NK-92 treated with Interleukin-12 subunit alpha and Interleukin-12 subunit beta, amount 100 ng/mL, for 24 hours (cell line): ENCODE results near the gene MARK1.
"Not testable (repeated sequence)": the region's sequence is repeated elsewhere in the genome, so short reads cannot be mapped to it uniquely, and the experiment has no call there.

Experiments used
- DNase-seq: peaks from one replicate; lab custom pipeline; 2025; lab: John Stamatoyannopoulos, UW

The MARK1 gene

GRCh38 chr1:220628431-220628830 is 100.5 kb downstream of the MARK1 start:
- no peak for DNase-seq

GRCh38 chr1:220631238-220631815 is 103.4 kb downstream of the MARK1 start:
- no peak for DNase-seq

DNA sequence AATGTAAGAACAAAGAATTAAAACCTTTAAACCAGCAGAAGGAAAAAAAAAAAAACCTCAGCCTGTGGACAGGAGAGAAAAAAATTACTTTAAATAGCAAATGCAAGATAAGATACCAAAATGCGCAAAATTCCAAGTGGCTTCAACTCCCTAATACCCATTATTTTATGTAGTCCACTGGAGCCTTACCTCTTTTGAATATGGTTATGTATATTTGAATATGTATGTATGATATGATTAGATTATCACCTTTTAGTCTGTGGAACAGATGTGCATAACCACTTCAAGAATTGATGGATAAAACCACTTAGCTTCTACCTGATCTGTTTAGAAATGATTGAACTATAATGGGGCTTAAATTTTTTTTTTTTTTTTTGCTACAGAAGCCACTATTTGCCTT is 109.8 kb downstream of the MARK1 start:
- no peak for DNase-seq

GRCh38 chr1:220642285-220642684 is 114.3 kb downstream of the MARK1 start:
- DNase-seq = no peak

DNA sequence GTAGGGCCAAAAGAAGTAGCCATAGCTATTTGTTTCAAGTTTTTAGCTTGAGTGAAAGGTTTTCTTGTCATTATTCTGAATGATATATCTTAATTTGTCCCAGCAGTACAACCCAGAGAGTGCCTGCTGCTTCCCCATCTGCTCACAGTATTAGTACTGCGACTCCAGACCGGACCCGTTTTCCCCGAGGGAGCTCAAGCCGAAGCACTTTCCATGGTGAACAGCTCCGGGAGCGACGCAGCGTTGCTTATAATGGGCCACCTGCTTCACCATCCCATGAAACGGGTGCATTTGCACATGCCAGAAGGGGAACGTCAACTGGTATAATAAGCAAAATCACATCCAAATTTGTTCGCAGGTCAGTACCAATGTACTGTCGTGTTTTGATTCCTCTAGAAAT is 125.1 kb downstream of the MARK1 start:
- no peak for DNase-seq

DNA sequence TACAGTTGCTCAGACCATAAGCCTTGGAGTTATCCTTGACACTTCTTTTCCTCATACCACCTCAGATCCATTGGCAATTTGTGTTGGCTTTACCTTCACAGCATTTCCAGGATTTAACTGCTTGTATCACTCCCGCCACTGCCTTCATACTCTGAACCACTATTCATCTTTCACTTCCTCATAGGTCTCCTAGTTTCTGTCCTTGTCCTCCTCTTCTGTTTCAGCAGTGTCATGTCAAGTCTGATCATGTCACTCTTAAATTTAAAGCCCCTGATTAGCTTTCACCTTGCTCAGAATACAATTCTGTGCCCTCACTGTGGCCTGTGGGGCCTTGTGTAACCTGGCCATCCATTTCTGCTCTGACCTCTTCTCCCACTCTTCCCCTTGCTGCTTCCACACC is 127.6 kb downstream of the MARK1 start:
- no peak for DNase-seq

DNA sequence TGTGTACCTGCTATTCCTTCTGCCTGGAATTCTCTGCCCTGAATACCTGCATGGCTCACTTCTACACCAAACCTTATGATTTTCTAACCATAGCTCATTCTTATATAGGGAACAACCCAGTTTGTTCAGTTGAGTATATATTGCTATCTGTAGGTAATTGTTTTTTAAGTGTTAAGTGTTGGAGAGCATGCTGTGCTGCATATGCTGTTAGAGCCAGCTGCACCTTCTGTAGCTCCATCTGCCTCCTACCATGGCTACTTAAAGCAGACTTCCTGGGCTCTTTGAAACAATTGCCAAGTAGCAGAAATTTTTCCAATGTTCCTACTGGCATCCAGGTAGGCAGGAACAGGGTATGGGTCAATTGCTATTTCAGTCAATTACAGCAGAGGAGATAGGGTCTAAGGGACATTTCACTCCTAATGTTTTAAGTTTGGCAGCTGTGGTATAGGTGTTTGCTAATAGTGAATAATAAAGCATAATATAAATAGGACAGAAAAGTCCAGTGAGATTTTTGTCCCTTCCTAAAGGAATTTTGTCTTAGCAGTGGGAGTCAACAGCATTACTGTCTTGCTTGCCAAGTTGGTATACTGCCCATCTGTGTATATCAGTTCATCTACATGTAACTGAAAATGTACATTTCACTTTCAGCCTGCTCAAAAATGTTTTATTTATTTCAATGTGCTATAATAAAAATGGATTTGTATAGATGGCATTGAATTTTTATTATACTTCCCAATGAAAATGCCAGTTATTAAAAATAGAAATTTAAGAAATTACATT is 128.2 kb downstream of the MARK1 start:
- no peak for DNase-seq

DNA sequence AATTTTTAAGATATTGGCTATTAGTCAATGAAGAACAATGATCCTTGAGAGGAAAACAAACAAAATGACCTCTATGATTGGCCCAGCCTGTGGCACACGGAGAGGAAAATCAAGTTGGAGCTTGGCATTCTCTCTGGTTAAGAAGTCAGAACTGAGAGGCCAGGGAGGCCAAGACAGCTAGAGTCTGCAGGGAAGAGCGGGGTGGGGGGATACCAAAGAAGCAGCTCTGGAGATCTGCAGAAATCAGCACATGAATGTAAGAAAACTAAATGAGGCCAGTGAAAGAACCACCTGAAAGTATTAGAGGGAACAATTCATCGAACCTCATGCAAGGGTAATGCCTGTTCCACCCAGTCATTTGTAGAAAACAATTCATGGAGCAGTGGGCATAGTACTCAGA is 138.4 kb downstream of the MARK1 start:
- DNase-seq = no peak

GRCh38 chr1:220669005-220669404 is 141.1 kb downstream of the MARK1 start:
- no peak for DNase-seq

DNA sequence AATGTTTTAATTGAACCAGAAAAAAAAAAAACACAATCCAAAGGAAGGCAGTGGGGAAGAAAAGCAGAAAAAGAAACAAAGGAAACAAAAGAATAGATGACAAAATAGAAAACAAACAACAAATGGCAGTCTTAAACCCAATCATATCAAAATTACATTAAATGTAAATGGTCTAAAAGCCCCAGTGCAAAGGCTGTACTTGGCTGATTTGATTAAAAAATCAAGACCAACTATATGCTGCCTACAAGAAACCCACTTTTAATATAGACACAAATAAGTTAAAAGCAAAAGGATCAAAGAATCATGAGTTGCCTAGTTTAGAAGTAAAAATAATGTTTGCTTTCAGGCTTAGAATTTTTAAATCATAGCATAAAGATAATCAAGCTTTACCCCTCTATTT is 142.4 kb downstream of the MARK1 start:
- no peak for DNase-seq

GRCh38 chr1:220673921-220674320 is 146.0 kb downstream of the MARK1 start:
- DNase-seq = no peak

- no peak for DNase-seq
Observed at GRCh38 chr1:220677251-220677650, 149.3 kb downstream of the MARK1 start.

GRCh38 chr1:220680085-220680687 is 152.2 kb downstream of the MARK1 start:
- DNase-seq = no peak

DNA sequence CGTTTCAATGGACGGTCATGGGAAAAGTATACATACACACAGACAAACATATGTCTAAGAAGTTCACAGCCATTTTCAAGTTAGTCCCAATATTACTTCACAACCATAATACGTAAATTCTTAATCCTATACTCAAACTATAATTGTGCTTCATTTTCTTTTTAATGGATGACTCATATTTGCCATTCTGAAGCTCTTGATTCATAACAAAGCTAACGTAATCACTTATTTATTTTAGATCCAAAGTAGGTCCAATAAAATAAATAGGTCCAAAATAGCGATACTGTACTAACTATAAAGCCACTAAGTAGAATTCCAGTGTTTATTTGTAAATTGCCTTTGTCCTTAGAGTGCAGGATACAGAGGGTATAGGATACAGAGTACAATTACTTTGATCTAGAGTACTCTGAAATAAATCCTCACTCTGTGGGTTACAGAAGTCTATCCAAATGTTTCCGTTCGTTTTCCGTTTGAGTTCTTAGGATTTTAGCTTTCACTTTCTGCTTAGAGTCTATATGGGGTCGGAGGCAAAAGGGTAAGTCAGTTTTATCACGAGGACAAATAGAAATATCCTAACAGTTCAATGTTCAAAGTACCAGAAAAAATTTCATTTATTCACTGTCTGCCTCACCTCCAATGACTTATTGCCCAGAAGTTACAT is 153.4 kb downstream of the MARK1 start:
- no peak for DNase-seq

GRCh38 chr1:220682901-220683576 is 155.1 kb downstream of the MARK1 start:
- DNase-seq = no peak

DNA sequence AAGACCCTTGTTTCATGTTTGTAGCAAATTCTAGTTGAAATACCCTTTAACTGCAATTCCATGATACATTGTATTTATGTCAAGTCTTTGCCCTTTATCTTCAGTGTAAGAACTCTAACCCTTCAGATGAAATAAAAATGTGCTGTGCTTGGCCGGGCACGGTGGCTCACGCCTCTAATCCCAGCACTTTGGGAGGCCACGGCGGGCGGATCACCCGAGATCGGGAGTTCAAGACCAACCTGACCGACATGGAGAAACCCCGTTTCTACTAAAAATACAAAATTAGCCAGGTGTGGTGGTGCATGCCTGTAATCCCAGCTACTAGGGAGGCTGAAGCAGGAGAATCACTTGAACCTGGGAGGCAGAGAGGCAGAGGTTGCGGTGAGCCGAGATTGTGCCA is 155.8 kb downstream of the MARK1 start:
- not testable (repeated sequence) for DNase-seq

GRCh38 chr1:220684890-220685289 is 157.0 kb downstream of the MARK1 start:
- DNase-seq = no peak

DNA sequence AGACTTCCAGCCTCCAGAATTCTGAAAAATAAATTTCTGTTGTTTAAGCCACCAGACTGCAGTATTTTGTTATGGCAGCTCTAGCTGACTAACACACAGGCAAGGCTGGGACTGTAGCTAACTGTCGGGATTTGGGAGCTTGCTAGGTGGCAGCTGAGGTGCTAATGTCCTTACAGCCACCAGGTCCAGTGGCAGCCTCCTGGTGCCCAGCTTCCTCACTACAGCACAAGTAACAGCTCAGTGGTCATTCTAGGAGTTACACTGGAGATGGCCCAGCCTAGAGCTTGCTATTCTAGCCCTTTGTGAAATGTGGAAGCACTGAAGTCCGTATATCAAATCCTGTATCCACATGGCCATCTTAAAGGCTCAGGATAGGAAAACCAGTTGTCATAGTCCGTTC is 157.9 kb downstream of the MARK1 start:
- DNase-seq = no peak

GRCh38 chr1:220687809-220688208 is 159.9 kb downstream of the MARK1 start:
- DNase-seq = no peak

DNA sequence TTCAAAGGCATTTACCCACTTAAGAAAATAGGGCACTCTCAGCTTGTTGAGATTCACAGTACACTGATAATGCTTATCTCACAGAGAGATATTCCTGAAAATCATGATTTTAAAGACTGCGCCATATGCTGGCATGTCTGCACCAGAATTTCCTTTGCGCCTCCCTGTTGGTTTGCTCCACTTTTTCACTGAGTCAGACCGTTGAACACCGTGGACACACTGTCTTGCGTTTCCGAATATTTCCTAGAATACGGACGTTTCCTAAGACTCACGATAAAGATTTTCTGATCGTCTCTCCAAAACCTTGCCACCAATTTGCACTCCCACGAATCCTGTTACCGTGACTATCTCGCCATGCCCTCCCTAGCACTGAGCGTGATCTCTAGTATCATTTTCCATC is 161.7 kb downstream of the MARK1 start:
- DNase-seq = no peak

- no peak for DNase-seq
Observed at GRCh38 chr1:220690140-220691052, 162.5 kb downstream of the MARK1 start, which contains the start of gene C1orf115. Gene C1orf115 (plus strand): TSS chr1:220690363. CDS start chr1:220690403, 40 bp downstream.
